ENCODE results near the gene ERAL1. TPM values are rescaled to one million over a fixed set of nuclear protein-coding genes. Genes with fewer than 3 reads are reported as not detected.
A peak's percentile ranks its signal among the peaks of the same experiment; 100 is the strongest.

The ERAL1 gene
- total and polyA plus RNA-seq, 2 of the 8 experiments (the other 6 are each of a cell fraction or from before 2014, with no cell fraction given) = 67.8 to 122 TPM

DNA sequence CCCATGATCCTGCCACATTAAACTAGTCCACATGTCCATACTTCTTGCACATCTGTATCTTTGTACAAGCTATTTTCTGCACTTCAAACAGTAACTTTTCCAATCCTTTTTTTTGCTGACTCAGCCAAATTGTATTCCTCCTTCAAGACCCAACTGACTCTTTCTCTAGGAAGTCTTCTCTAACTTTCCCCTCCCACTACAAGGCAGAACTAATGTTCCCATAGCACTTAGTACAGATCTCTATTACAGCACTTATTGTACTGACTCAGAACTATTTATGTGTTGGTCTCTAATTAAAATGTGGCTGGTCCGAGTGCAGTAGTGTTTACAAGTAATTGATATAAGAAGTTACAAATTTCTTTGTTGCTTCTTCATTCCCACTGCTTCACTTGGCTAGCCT lies 20.4 kb upstream of the ERAL1 start (continued):
- no peak for TF ChIP-seq CHD7 (IDR thresholded peaks at IDR 0.05; ENCODE audit: insufficient replicate concordance, low read length)
- peak; percentile 100 for TF ChIP-seq MAFK (IDR thresholded peaks at IDR 0.05; ENCODE audit: low read depth, low read length)
- TF ChIP-seq SP4 (IDR thresholded peaks at IDR 0.05; ENCODE audit: low read length) = no peak

All from H1 (cell line).